GM12875 (cell line): Measurements from ENCODE around the gene TTC13.

Source experiments
- H3K4me3 ChIP-seq: one replicate; pipeline ENCODE4 v1.5.1; 2011; ENCODE audit warnings: low read depth, low read length, control low read depth
- CTCF ChIP-seq: IDR thresholded peaks from 2 replicates; pipeline ENCODE4 v1.5.1; 2011; ENCODE audit warnings: low read depth, mild to moderate bottlenecking, control low read depth, inconsistent platforms, low read length, moderate library complexity, borderline replicate concordance; ENCODE audit not compliant: insufficient read depth

The TTC13 gene

DNA sequence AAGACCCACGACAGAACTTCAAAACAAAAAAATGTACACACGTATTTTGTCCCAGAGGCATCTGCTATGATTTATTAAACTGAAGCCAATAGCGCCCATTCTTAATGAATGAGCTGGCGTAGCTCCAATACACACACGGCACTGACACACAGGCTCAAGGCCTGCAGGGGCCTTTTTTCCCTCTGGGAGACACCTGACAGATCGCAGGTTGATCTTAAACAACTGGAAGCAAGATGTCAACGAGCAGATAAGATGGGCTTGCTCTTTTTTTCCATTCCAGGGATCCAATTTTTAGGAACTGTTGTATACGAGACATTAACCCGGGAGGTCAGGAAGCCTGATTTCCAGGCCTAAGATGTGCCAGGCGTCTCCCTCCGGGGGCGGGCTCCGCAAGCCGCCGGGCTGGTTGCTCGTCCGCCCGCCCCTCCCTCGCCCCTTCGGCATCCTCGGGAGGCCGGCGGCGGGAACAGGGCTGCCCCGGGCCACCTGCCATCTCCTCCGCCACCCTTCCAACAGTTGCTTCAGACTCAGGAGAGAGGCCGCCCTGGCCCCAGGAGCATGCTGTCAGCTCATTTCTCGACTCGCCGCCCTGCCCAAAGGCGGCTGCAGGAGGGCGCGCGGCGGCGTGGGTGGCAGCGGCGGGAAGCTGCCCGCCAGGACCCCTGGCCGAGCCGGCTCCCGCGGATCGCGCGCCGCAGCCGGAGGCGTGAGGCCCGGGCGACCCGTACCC, 735 bp downstream of the TTC13 start:
- no peak for TF ChIP-seq CTCF

DNA sequence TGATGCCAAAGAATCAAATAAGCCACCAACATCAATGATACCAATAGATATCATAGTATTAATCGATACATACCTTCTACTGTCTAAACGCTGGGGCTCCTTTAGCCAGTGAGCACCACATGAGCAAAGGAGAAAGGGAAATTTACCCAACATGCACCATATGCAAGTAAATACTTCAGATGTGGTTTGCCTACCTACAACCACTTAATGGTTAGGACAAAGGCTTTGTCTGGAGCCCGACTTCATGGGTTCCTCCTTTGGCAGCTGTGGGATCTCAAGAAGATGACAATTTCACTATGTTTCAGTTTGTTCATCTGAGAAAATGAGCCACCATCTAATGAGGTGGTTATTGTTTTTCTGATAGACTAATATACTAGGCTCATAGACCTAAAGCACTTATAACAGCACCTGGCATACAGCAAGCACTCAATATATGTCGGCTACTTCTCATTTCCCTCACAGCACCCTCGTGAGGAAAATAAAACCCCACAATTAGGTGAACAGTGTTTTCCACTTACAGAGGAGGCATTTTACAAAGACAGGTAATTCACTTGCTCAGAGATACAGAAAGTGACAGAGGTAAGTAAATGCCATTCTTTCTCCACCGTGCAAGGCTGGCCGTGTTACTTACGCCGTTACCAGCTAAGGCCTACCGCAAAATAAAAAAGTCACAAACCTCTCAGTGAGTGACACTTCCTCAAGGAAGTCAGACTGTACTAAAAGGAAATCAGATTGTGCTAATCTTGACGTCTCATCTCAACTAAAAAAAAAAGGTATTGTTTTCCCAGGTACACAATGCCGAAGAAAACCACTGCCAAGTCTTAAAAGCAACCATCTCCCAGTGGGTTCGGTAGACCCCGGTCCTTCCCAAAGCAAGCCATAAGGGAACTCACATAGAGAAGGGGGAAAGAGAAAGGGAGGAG, 1.6 kb downstream of the TTC13 start:
- H3K4me3 ChIP-seq, result peak overlapping the region; percentile 78
- no peak for TF ChIP-seq CTCF

More for the DNA sequence above, 735 bp downstream of the TTC13 start:
- H3K4me3 ChIP-seq, result peak overlapping the region; percentile 78

DNA sequence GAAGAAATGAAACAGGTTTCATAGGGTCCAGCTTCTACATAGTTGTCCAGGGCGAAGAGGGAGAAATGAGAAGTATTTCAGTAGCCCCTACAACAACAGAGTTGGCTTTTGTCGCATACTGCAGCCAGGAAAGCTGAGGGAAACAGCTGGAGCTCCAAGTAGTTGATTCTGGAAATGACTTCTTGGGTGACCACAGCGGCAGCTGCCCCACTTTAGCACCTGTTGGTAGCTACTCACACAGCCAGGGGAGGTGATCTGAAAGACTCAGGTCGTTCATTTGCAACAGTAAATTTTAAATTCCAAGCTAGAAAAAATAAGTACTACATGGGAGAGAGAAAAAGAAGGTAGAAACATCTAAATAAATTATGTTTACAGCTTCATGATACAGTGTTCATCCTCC, 2.3 kb downstream of the TTC13 start:
- no peak for TF ChIP-seq CTCF
- no peak overlapping the region for H3K4me3 ChIP-seq

GRCh38 chr1:230975636-230976035, 3.0 kb downstream of the TTC13 start:
- no peak overlapping the region for H3K4me3 ChIP-seq
- no peak for TF ChIP-seq CTCF

- no peak for TF ChIP-seq CTCF
Observed at GRCh38 chr1:230972855-230973271, 5.8 kb downstream of the TTC13 start.

GRCh38 chr1:230971771-230972170, 6.9 kb downstream of the TTC13 start:
- TF ChIP-seq CTCF, result no peak
- no peak overlapping the region for H3K4me3 ChIP-seq

More at GRCh38 chr1:230972855-230973271, 5.8 kb downstream of the TTC13 start:
- H3K4me3 ChIP-seq, result no peak overlapping the region
